SK-MEL-5 (cell line): ENCODE measurements around the gene PARP12. TPM values are rescaled to one million over a fixed set of nuclear protein-coding genes. Genes with fewer than 3 reads are reported as not detected.

Source experiments
- DNase-seq: peaks from one replicate; pipeline ENCODE4 v3.0.0-alpha.2; 2016; ENCODE audit warnings: low read depth, low spot score
- in situ Hi-C: cut with HindIII; loops from 2 replicates; pipeline ENCODE4 v1.10.0; 2016; ENCODE audit warnings: low sequenced_read_pairs, high pct_unique_total_duplicates, low pct_unique_long_range_greater_than_20kb
- total RNA-seq: library from RNA; depleted of rRNA; stranded (reverse); fragments of >200 nt; shearing (Covaris generic); gene quantifications from 2 replicates; pipeline ENCODE4 v1.2.3, GENCODE V29; 2014

PARP12 gene
- total RNA-seq, 1 experiment from 2014 or later, result 15.1 TPM

GRCh38 chr7:139990571-139991268 is 72.0 kb downstream of the PARP12 start:
- in situ Hi-C loops, result no loop called here

GRCh38 chr7:139990142-139990535 is 72.6 kb downstream of the PARP12 start:
- no peak for DNase-seq
- in situ Hi-C loops, result no loop called here

More at GRCh38 chr7:139990571-139991268, 72.0 kb downstream of the PARP12 start:
- DNase-seq, result no peak

GRCh38 chr7:139989366-139990141 is 73.2 kb downstream of the PARP12 start:
- DNase-seq, result no peak
- in situ Hi-C loops, result no loop called here

GRCh38 chr7:139987691-139988516 is 74.8 kb downstream of the PARP12 start:
- no peak for DNase-seq
- in situ Hi-C loops, result no loop called here

GRCh38 chr7:139985811-139986210 is 76.9 kb downstream of the PARP12 start:
- no peak for DNase-seq
- in situ Hi-C loops, result no loop called here

GRCh38 chr7:139984642-139985539 is 77.9 kb downstream of the PARP12 start:
- in situ Hi-C loops, result no loop called here
- DNase-seq, result no peak

GRCh38 chr7:139982927-139983920 is 79.5 kb downstream of the PARP12 start:
- no peak for DNase-seq
- in situ Hi-C loops, result no loop called here

GRCh38 chr7:139981511-139981895 is 81.2 kb downstream of the PARP12 start:
- in situ Hi-C loops, result no loop called here
- DNase-seq, result no peak

GRCh38 chr7:139976838-139977656 is 85.7 kb downstream of the PARP12 start:
- in situ Hi-C loops, result no loop called here
- no peak for DNase-seq

GRCh38 chr7:139976055-139976837 is 86.5 kb downstream of the PARP12 start:
- DNase-seq, result no peak
- in situ Hi-C loops, result no loop called here

- no peak for DNase-seq
- in situ Hi-C loops, result no loop called here
These were observed 88.5 kb downstream of the PARP12 start for GRCh38 chr7:139974179-139974811.
